KMS-11 (cell line): ENCODE data around the gene ZNF578.

ENCODE experiments used
- H2AFZ ChIP-seq: fragments of 200-600 bp; sonication (generic); 2 replicates; pipeline ENCODE4 v1.6.1; 2016; ENCODE audit warnings: antibody characterized with exemption, mixed run types, low read depth
- H3K27ac ChIP-seq: fragments of 200-600 bp; sonication (generic); 2 replicates; pipeline ENCODE4 v1.6.1; 2016; ENCODE audit warnings: mild to moderate bottlenecking, mixed run types
- H3K27me3 ChIP-seq: fragments of 200-600 bp; sonication (generic); 2 replicates; pipeline ENCODE4 v1.6.1; 2017; ENCODE audit warnings: mild to moderate bottlenecking, low read depth, mixed run types, moderate library complexity; ENCODE audit not compliant: insufficient read depth
- H3K36me3 ChIP-seq: fragments of 200-600 bp; sonication (generic); 2 replicates; pipeline ENCODE4 v1.6.1; 2017; ENCODE audit warnings: mild to moderate bottlenecking, mixed run types; ENCODE audit not compliant: insufficient read depth
- H3K4me1 ChIP-seq: fragments of 200-600 bp; sonication (generic); 2 replicates; pipeline ENCODE4 v1.6.1; 2016; ENCODE audit warnings: mild to moderate bottlenecking, low read depth, mixed run types; ENCODE audit not compliant: poor library complexity, severe bottlenecking
- H3K4me2 ChIP-seq: fragments of 200-600 bp; sonication (generic); 2 replicates; pipeline ENCODE4 v1.7.0; 2016; ENCODE audit warnings: mild to moderate bottlenecking, mixed run types
- H3K4me3 ChIP-seq: fragments of 200-600 bp; sonication (generic); IDR thresholded peaks from 2 replicates; pipeline ENCODE4 v1.6.1; 2017; ENCODE audit warnings: low read depth, low read length, mixed read lengths; ENCODE audit not compliant: insufficient read depth
- H3K79me2 ChIP-seq: fragments of 200-600 bp; sonication (generic); 2 replicates; pipeline ENCODE4 v1.6.1; 2016; ENCODE audit warnings: low read depth, mixed run types; ENCODE audit not compliant: insufficient read depth
- H3K9ac ChIP-seq: fragments of 200-600 bp; sonication (generic); 2 replicates; pipeline ENCODE4 v1.6.1; 2016; ENCODE audit warnings: mild to moderate bottlenecking, mixed run types
- H4K20me1 ChIP-seq: fragments of 200-600 bp; sonication (generic); 2 replicates; pipeline ENCODE4 v1.6.1; 2016; ENCODE audit warnings: mild to moderate bottlenecking, mixed run types; ENCODE audit not compliant: insufficient read depth
- TF ChIP-seq, protein P1 (sequence below): fragments of 200-600 bp; sonication (generic); conservative IDR thresholded peaks from 2 replicates; pipeline ENCODE4 v1.6.1; 2017; ENCODE audit warnings: low read depth, mild to moderate bottlenecking, antibody characterized with exemption, low read length, moderate library complexity, mixed read lengths

The ZNF578 gene

DNA sequence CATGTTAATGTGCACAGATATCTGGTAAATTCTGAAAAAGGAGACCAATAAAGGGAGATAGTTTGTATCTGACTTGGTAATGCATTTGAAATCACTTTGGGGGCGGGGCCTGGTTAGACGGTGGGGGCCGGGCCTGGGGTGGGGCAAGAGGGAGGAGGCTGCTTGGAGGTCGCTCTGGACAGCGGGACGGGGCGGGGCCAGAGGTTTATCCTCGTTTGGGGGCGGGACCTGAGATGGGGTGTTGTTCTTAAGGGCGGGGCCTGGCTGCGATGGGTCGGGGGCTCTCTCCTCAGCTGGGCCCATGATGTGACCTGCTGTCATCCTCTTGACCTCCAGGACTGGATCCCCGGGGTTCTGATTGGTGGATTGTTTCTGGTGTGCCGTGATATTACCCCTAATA is 69.2 kb downstream of the ZNF578 start:
- Histone ChIP-seq H3K4me2 (no peak overlapping the region), H3K79me2 (no peaks in the 10 kb centered on the region), H3K27me3 (peaks cover 9% of the 10 kb centered on the region; the same call in 1 of the 2 replicates), H3K9ac (no peak overlapping the region), H4K20me1 (no peaks in the 10 kb centered on the region), H3K27ac (no peak overlapping the region), H3K4me1 (no peaks in the 10 kb centered on the region), H2AFZ (no peak overlapping the region), H3K4me3 (no peak overlapping the region), H3K36me3 (no peaks in the 10 kb centered on the region)
- TF ChIP-seq, protein P1, sequence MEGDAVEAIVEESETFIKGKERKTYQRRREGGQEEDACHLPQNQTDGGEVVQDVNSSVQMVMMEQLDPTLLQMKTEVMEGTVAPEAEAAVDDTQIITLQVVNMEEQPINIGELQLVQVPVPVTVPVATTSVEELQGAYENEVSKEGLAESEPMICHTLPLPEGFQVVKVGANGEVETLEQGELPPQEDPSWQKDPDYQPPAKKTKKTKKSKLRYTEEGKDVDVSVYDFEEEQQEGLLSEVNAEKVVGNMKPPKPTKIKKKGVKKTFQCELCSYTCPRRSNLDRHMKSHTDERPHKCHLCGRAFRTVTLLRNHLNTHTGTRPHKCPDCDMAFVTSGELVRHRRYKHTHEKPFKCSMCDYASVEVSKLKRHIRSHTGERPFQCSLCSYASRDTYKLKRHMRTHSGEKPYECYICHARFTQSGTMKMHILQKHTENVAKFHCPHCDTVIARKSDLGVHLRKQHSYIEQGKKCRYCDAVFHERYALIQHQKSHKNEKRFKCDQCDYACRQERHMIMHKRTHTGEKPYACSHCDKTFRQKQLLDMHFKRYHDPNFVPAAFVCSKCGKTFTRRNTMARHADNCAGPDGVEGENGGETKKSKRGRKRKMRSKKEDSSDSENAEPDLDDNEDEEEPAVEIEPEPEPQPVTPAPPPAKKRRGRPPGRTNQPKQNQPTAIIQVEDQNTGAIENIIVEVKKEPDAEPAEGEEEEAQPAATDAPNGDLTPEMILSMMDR = no peak

DNA sequence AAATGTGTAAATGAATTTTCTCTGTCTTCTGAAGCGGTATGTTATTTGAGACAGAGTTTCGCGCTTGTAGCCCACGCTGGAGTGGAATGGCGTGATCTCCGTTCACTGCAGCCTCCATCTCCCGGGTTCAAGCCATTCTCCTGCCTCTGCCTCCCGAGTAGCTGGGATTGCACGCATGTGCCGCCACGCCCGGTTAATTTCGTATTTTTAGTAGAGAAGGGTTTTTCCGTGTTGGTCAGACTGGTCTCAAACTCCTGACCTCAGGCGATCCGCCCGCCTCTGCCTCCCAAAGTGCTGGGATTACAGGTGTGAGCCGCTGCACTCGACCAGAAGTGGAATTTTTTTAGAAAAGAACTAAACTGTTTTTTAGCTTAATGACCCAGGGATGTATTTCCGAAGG is 70.7 kb downstream of the ZNF578 start:
- peaks cover 9% of the 10 kb centered on the region; the same call in 1 of the 2 replicates for H3K27me3 ChIP-seq
- H3K4me2 ChIP-seq = no peak overlapping the region
- H3K79me2 ChIP-seq = no peaks in the 10 kb centered on the region
- TF ChIP-seq, protein P1 = no peak
- H2AFZ ChIP-seq = no peak overlapping the region
- H3K4me3 ChIP-seq = no peak overlapping the region
- no peak overlapping the region for H3K9ac ChIP-seq
- no peaks in the 10 kb centered on the region for H3K4me1 ChIP-seq
- H3K27ac ChIP-seq = no peak overlapping the region
- H3K36me3 ChIP-seq = no peaks in the 10 kb centered on the region
- no peaks in the 10 kb centered on the region for H4K20me1 ChIP-seq

DNA sequence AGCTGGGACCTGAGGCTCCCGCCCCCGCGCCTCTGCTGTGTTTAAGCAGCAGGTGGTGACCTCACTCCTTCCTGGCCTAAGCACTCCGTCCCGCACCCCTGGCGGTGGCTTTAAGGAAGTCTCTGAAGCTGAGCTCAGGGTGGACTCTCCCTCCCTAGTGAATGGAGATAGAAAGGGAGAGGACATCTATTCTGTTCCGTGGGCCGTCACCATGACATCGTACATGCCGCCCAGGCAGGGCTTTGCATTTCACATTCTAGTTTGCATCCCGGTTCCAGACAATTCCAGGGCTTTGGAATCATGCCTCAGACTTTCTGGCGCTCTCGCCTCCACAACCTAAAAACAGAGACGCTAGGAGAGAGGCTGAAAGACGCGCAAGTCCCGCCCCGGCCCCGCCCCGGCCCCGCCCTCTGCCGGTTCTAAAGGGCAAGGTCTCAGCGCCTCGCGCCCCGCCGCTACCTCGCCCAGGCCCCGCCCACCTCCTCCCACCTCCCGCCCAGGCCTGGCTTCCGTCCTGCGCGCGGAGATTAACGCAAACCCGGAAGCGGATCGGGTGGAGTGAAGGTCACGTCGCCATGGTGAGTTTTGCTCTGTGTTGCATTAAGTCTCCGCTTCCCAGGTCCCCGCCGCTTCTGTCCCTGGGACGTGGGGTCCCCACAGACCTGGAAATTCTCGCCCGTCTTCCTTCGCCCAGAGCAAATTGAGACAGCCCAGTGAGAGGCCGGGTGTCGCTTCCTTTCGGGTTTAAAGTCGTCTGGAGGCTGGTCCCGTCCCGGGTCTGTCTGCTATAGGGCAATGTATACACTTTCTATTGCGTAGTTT is 74.0 kb downstream of the ZNF578 start, which contains the start of gene ZNF808:
ZNF808 (plus strand) TSS at position 535 of the 822 bp plus-strand sequence. CDS start 15,617 bp downstream, outside the sequence.
- Histone ChIP-seq H3K27me3 (no peaks in the 10 kb centered on the region), H3K79me2 (no peaks in the 10 kb centered on the region), H3K9ac (peak within 1 kb of the TSS; percentile 80), H3K27ac (peak within 1 kb of the TSS; percentile 78), H4K20me1 (no peaks in the 10 kb centered on the region), H3K4me2 (peak within 1 kb of the TSS; percentile 57; the same call in 1 of the 2 replicates), H2AFZ (peak within 1 kb of the TSS; percentile 95), H3K4me1 (no peaks in the 10 kb centered on the region), H3K36me3 (no peaks in the 10 kb centered on the region), H3K4me3 (no peak within 1 kb of the TSS)
- TF ChIP-seq, protein P1 = peak; percentile 57

DNA sequence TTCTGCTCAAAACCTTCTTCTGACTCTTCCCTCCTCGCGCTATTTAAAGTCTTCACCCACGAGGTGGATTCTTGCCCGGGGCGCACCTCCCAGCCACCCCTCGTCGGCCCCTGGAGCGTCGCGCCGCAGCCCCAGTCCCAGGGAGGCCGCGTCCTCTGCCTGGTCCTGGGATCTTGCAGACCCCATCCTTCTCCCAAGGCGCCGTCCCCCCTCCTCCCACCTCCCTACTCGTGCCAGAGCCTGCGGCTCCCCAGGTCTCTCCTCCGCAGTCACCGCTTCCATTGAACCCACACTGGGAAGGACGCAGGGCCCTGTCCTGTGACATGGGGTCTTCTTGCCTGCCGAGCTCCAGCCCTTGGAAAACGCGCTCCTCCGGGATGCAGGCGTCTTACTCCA is 74.6 kb downstream of the ZNF578 start:
- H3K27me3 ChIP-seq = no peaks in the 10 kb centered on the region
- TF ChIP-seq, protein P1 = no peak
- H4K20me1 ChIP-seq = no peaks in the 10 kb centered on the region
- no peaks in the 10 kb centered on the region for H3K4me1 ChIP-seq
- H3K4me2 ChIP-seq = peak overlapping the region; percentile 57; the same call in 1 of the 2 replicates
- H3K9ac ChIP-seq = peak overlapping the region; percentile 80
- H3K36me3 ChIP-seq = no peaks in the 10 kb centered on the region
- H3K27ac ChIP-seq = peak overlapping the region; percentile 78
- no peak overlapping the region for H3K4me3 ChIP-seq
- no peaks in the 10 kb centered on the region for H3K79me2 ChIP-seq
- peak overlapping the region; percentile 89 for H2AFZ ChIP-seq
